HEK293 (cell line): ENCODE measurements around the gene OPN1MW.
"Not testable (repeated sequence)": the region's sequence is repeated elsewhere in the genome, so short reads cannot be mapped to it uniquely, and the experiment has no call there.

Experiments used
- CTCF ChIA-PET: fragments of 350-600 bp; formaldehyde crosslinking; extraction: SDS; loops from one replicate; lab custom pipeline; 2021; ENCODE audit warnings: antibody characterized with exemption; lab: Yijun Ruan, JAX
- POLR2A ChIA-PET: fragments of 300-600 bp; formaldehyde crosslinking; extraction: SDS; loops from one replicate; lab custom pipeline; 2020; ENCODE audit warnings: antibody characterized with exemption, inconsistent platforms; lab: Yijun Ruan, JAX
- H3K27ac ChIP-seq: fragments of 200-500 bp; sonication (Bioruptor generic); 2 replicates; pipeline ENCODE4 v1.5.1; 2014; ENCODE audit warnings: low read depth, low read length, control low read depth, inconsistent platforms; ENCODE audit errors: extremely low read depth
- H3K36me3 ChIP-seq, 2 experiments: fragments of 200-500 bp in 1 of 2; sonication (Bioruptor generic) in 1 of 2; 1 replicate in 1 of 2; 2 replicates in 1 of 2; pipeline ENCODE4 v1.5.1; 2014 to 2017; ENCODE audit warnings: inconsistent platforms in 2 of 2, low read length in 2 of 2; ENCODE audit not compliant: control insufficient read depth in 2 of 2, insufficient read depth in 1 of 2
- H3K4me1 ChIP-seq: fragments of 200-500 bp; sonication (Bioruptor generic); 2 replicates; pipeline ENCODE4 v1.5.1; 2014; ENCODE audit warnings: mild to moderate bottlenecking, low read length, inconsistent platforms; ENCODE audit not compliant: control insufficient read depth, insufficient read depth
- H3K4me3 ChIP-seq: 2 replicates; pipeline ENCODE4 v1.5.1; 2011; ENCODE audit warnings: low read depth, mild to moderate bottlenecking, control low read depth, low read length, moderate library complexity
- H3K9me3 ChIP-seq: fragments of 200-500 bp; sonication (Bioruptor generic); 2 replicates; pipeline ENCODE4 v1.5.1; 2014; ENCODE audit warnings: low read depth, low read length, inconsistent platforms; ENCODE audit not compliant: control insufficient read depth, insufficient read depth

Gene OPN1MW

DNA sequence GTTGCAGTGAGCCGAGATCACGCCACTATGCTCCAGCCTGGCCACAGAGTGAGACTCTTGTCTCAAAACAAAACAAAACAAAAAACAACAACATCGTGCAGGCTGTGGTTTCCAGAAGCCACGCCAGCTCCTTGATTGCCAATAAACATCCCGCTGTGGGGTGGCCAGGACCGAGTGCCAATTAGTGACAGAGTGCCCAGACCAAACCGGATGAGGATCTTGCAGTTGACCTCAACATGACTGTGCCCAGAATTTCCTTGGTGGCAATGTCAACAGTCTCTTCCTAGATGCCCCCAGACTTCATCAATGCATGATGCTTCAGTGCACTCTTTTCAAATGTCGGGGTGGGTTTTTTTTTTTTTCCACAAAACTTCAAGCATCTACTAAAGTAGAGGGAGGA, 1.4 kb downstream of the OPN1MW start:
- CTCF ChIA-PET, H3K4me3 ChIP-seq, H3K27ac ChIP-seq, H3K9me3 ChIP-seq, H3K36me3 ChIP-seq, POLR2A ChIA-PET, H3K4me1 ChIP-seq: not testable (repeated sequence)

- H3K4me1 ChIP-seq, H3K4me3 ChIP-seq, POLR2A ChIA-PET, H3K36me3 ChIP-seq, H3K9me3 ChIP-seq, CTCF ChIA-PET, H3K27ac ChIP-seq: not testable (repeated sequence)
Observed at GRCh38 chrX:154192846-154193245, 10.4 kb downstream of the OPN1MW start.

- H3K4me3 ChIP-seq, POLR2A ChIA-PET, H3K9me3 ChIP-seq, H3K27ac ChIP-seq, H3K4me1 ChIP-seq, CTCF ChIA-PET, H3K36me3 ChIP-seq: not testable (repeated sequence)
Observed at GRCh38 chrX:154194316-154194715, 11.9 kb downstream of the OPN1MW start.

DNA sequence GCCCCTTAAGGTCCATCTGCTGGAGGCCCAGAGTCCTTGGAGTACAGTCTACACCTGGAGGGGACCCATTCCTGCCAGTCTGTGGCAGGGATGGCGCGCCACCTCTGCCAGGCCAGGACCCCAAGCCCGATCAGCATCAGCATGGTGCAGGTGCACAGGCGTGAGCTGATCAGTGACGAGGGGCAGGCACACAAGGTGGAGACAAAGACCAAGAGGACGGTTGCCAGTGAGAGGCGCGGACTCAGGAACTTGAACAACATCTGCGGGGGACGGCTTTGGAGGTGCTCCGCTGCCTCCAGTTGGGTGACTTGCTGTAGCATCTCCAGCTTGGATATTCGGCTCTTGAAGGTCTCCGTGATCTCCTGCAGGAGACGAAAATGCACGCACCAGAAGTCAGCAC, 14.1 kb downstream of the OPN1MW start:
- H3K27ac ChIP-seq, H3K9me3 ChIP-seq, H3K4me1 ChIP-seq, CTCF ChIA-PET, H3K36me3 ChIP-seq, POLR2A ChIA-PET, H3K4me3 ChIP-seq: not testable (repeated sequence)

- H3K27ac ChIP-seq, POLR2A ChIA-PET, CTCF ChIA-PET: not testable (repeated sequence)
Observed at GRCh38 chrX:154209670-154210418, 27.4 kb downstream of the OPN1MW start.

DNA sequence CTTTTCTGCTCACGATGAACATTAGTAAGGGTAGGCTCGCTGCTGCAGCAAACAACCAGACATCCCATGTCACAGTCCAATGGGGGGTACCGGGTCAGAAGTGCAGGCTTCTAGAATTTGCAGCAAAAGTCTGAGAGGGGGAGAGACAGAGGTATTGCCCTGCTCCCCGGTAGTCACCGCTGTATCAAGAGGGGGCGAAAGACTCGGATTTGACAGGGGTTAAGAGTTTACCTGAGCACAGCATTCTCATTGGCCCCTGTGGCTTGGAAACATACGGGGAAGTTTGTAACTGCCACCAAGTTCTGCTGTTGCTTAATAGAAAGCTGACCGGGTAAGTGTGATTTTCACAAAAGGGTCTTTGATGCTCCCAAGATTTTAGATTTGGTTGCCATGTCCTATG, 28.7 kb downstream of the OPN1MW start:
- H3K27ac ChIP-seq, CTCF ChIA-PET, H3K4me3 ChIP-seq, H3K9me3 ChIP-seq, POLR2A ChIA-PET, H3K36me3 ChIP-seq, H3K4me1 ChIP-seq: not testable (repeated sequence)

More at GRCh38 chrX:154209670-154210418, 27.4 kb downstream of the OPN1MW start:
- not testable (repeated sequence) for H3K4me3 ChIP-seq, H3K36me3 ChIP-seq, H3K4me1 ChIP-seq, H3K9me3 ChIP-seq

DNA sequence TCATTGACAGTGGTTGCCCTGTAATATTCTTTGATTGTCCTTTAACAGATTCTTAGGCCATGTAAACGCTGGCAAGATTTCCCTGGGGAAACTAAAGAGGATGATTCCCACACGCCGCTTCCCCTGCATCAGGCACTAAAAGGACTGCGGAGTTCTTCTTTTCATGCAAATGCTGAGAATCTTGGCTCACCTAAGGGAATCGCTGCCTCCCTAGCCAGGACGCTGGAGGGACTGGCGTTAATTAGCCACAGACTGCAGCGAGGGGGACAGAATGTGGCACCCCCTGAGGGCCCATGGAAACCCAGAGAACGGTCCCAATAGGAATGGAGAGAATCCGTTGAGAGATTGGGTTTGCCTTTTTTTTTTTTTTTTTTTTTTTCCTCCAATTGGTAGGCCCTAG, 29.1 kb downstream of the OPN1MW start:
- POLR2A ChIA-PET, H3K4me1 ChIP-seq, CTCF ChIA-PET, H3K4me3 ChIP-seq, H3K36me3 ChIP-seq, H3K9me3 ChIP-seq, H3K27ac ChIP-seq: not testable (repeated sequence)

- H3K4me3 ChIP-seq, CTCF ChIA-PET, H3K36me3 ChIP-seq, H3K27ac ChIP-seq, H3K9me3 ChIP-seq, H3K4me1 ChIP-seq, POLR2A ChIA-PET: not testable (repeated sequence)
Observed at GRCh38 chrX:154219456-154219855, 37.1 kb downstream of the OPN1MW start, which contains the start of gene OPN1MW2. OPN1MW2 (plus strand) TSS chrX:154219756; CDS start chrX:154219816, 60 bp downstream.

DNA sequence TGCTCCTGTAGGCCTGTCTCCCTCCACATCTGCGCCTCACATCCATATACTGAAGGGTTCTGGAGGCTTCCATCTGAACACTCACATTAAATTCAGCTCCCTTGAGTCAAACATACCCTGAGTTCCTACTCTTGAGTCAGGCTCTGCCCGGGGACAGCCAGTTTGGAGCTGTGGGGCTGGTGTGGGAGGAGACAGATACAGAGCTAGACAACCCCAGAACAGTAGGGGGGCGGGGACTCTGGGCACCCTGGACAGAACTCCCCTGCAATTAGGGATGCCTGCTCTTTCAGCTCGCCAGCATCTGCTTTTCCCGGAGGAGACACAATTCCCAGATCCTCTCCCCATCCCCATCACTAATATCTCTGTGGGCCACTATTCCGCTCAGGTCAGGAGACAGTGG, 42.9 kb downstream of the OPN1MW start:
- H3K9me3 ChIP-seq, H3K27ac ChIP-seq, CTCF ChIA-PET, H3K4me3 ChIP-seq, POLR2A ChIA-PET, H3K36me3 ChIP-seq, H3K4me1 ChIP-seq: not testable (repeated sequence)

DNA sequence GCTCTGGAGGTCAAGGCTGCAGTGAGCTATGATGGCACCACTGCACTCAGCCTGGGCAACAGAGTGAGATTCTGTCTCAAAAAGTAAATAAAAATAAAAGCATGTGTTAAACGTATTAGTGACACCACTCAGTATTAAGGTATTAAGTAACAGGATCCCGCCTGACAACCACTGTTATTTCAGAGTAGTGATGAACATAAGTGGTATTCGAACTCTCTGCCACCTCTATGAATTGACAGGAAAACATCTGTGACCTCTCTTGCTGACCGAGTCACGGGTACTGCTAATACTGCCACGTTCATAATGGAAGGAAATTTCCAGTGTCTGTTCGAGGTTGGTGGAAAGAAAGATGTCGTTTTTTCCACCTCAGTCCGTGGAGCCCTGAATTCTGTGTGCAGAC, 44.3 kb downstream of the OPN1MW start:
- H3K27ac ChIP-seq, H3K9me3 ChIP-seq, CTCF ChIA-PET, H3K4me1 ChIP-seq, POLR2A ChIA-PET, H3K4me3 ChIP-seq, H3K36me3 ChIP-seq: not testable (repeated sequence)

DNA sequence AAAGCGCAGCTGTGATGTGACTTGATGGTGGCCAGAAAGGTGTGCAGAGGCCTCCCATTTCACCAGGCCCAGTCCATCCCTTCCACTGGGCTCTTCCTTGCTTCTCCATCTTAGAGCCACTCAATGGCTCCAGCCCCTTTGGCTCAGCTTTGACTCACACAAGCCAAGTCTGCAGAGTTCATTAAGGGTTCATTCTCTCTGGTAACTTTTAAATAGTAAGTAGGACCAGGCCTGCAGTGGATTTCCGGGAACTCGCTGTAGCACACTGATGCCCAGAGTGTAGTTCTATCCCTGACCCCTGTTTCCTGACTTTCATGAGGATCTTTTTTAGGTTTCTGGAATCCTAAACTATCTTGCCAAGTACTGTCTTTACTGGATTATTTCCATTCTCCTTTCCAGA, 49.0 kb downstream of the OPN1MW start:
- H3K4me1 ChIP-seq, CTCF ChIA-PET, H3K36me3 ChIP-seq, H3K27ac ChIP-seq, H3K4me3 ChIP-seq, H3K9me3 ChIP-seq, POLR2A ChIA-PET: not testable (repeated sequence)
